IMR-90 (cell line): ENCODE measurements around the gene GRB10. TPM values are rescaled to one million over a fixed set of nuclear protein-coding genes. Genes with fewer than 3 reads are reported as not detected.

Source experiments
- ATAC-seq: fragments of 200-7000 bp; cut with Tn5 transposase; 2 replicates; pipeline ENCODE4 v1.9.1; 2020; ENCODE audit warnings: low read depth, mild to moderate bottlenecking, moderate library complexity
- BruUV-seq: library from RNA; stranded (reverse); fragments of 400-500 nt; replicated peaks from 2 replicates; lab custom pipeline; 2021; lab: Mats Ljungman, UMichigan
- CTCF ChIA-PET: fragments of 300-600 bp; formaldehyde crosslinking; extraction: SDS; loops from one replicate; lab custom pipeline; 2021; ENCODE audit warnings: antibody characterized with exemption; lab: Yijun Ruan, JAX
- POLR2A ChIA-PET: fragments of 300-600 bp; sonication (Branson Sonifier 250); formaldehyde crosslinking; loops from one replicate; lab custom pipeline; 2022; ENCODE audit warnings: antibody characterized with exemption; ENCODE audit not compliant: unreplicated experiment; lab: Charles Lee
- DNase-seq: peaks from one replicate; pipeline ENCODE4 v3.0.0; 2013
- H2AFZ ChIP-seq: replicated peaks from 2 replicates; pipeline ENCODE3; 2013; ENCODE audit warnings: low read length, mild to moderate bottlenecking; ENCODE audit not compliant: poor library complexity
- H2AK5ac ChIP-seq: 2 replicates; pipeline ENCODE4 v1.6.1; 2013; ENCODE audit warnings: low read depth, low read length, inconsistent platforms
- H2AK9ac ChIP-seq: replicated peaks from 2 replicates; pipeline ENCODE3; 2013; ENCODE audit warnings: mild to moderate bottlenecking, low read depth, low read length, moderate library complexity; ENCODE audit not compliant: poor library complexity
- H2BK120ac ChIP-seq: 2 replicates; pipeline ENCODE4 v1.6.1; 2013; ENCODE audit warnings: low read depth, low read length, inconsistent platforms
- H2BK15ac ChIP-seq: 3 replicates; pipeline ENCODE4 v1.6.1; 2013; ENCODE audit warnings: low read depth, low read length, inconsistent platforms
- H2BK20ac ChIP-seq: 2 replicates; pipeline ENCODE4 v1.6.1; 2013; ENCODE audit warnings: low read depth, mild to moderate bottlenecking, inconsistent platforms, low read length, moderate library complexity
- H2BK5ac ChIP-seq: 2 replicates; pipeline ENCODE4 v1.6.1; 2013; ENCODE audit warnings: mild to moderate bottlenecking, low read depth, low read length, inconsistent platforms; ENCODE audit not compliant: poor library complexity, severe bottlenecking
- H3K14ac ChIP-seq: replicated peaks from 2 replicates; pipeline ENCODE4 v1.6.1; 2013; ENCODE audit warnings: low read depth, low read length, inconsistent platforms
- H3K18ac ChIP-seq: 2 replicates; pipeline ENCODE4 v1.6.1; 2013; ENCODE audit warnings: low read depth, low read length, control low read depth
- H3K23ac ChIP-seq: 2 replicates; pipeline ENCODE4 v1.6.1; 2013; ENCODE audit warnings: low read depth, low read length, inconsistent platforms
- H3K27ac ChIP-seq: 2 replicates; pipeline ENCODE4 v1.5.1; 2013; ENCODE audit warnings: mild to moderate bottlenecking, control low read depth, low read length; ENCODE audit not compliant: insufficient read depth
- H3K27me3 ChIP-seq: 2 replicates; pipeline ENCODE4 v1.6.1; 2013; ENCODE audit warnings: low read length; ENCODE audit not compliant: control insufficient read depth, insufficient read depth
- H3K36me3 ChIP-seq: 2 replicates; pipeline ENCODE4 v1.6.1; 2013; ENCODE audit warnings: low read length, mixed read lengths; ENCODE audit not compliant: control insufficient read depth, insufficient read depth
- H3K4ac ChIP-seq: 2 replicates; pipeline ENCODE4 v1.6.1; 2013; ENCODE audit warnings: low read depth, low read length, inconsistent platforms
- H3K4me1 ChIP-seq: 2 replicates; pipeline ENCODE4 v1.6.1; 2013; ENCODE audit warnings: low read length, mixed read lengths; ENCODE audit not compliant: control insufficient read depth, insufficient read depth
- H3K4me2 ChIP-seq: 2 replicates; pipeline ENCODE4 v1.6.1; 2013; ENCODE audit warnings: low read depth, mild to moderate bottlenecking, control low read depth, low read length, moderate library complexity
- H3K4me3 ChIP-seq: 2 replicates; pipeline ENCODE4 v1.5.1; 2013; ENCODE audit warnings: low read depth, mild to moderate bottlenecking, control low read depth, low read length, moderate library complexity; ENCODE audit not compliant: insufficient read depth
- H3K56ac ChIP-seq: 2 replicates; pipeline ENCODE4 v1.6.1; 2013; ENCODE audit warnings: low read length, inconsistent platforms; ENCODE audit not compliant: insufficient read depth; ENCODE audit errors: extremely low read depth
- H3K79me1 ChIP-seq, 2 experiments: 2 replicates each; pipeline ENCODE4 v1.6.1; 2013; ENCODE audit warnings: low read length in 2 of 2, inconsistent platforms in 1 of 2, low read depth in 1 of 2
- H3K9ac ChIP-seq: 2 replicates; pipeline ENCODE4 v1.6.1; 2013; ENCODE audit warnings: low read depth, low read length, control low read depth
- H3K9me1 ChIP-seq: 2 replicates; pipeline ENCODE4 v1.6.1; 2013; ENCODE audit warnings: low read length, inconsistent platforms; ENCODE audit not compliant: insufficient read depth
- H3K9me3 ChIP-seq: 2 replicates; pipeline ENCODE4 v1.6.1; 2013; ENCODE audit warnings: low read length; ENCODE audit not compliant: control insufficient read depth, insufficient read depth
- H4K20me1 ChIP-seq: 2 replicates; pipeline ENCODE4 v1.6.1; 2013; ENCODE audit warnings: low read length, inconsistent platforms; ENCODE audit not compliant: insufficient read depth
- H4K5ac ChIP-seq: 2 replicates; pipeline ENCODE4 v1.6.1; 2013; ENCODE audit warnings: mild to moderate bottlenecking, low read depth, low read length, control low read depth
- H4K8ac ChIP-seq, 2 experiments: 2 replicates each; pipeline ENCODE4 v1.6.1; 2013; ENCODE audit warnings: low read depth in 2 of 2, low read length in 2 of 2, control low read depth in 1 of 2, inconsistent platforms in 1 of 2
- H4K91ac ChIP-seq: 2 replicates; pipeline ENCODE4 v1.6.1; 2013; ENCODE audit warnings: low read depth, low read length, inconsistent platforms; ENCODE audit not compliant: insufficient read depth
- ELK1 ChIP-seq: fragments of 150-350 bp; IDR thresholded peaks from 2 replicates; pipeline ENCODE4 v1.6.1; 2016; ENCODE audit warnings: low read depth, mild to moderate bottlenecking, low read length, moderate library complexity, borderline replicate concordance
- MXI1 ChIP-seq: IDR thresholded peaks from 2 replicates; pipeline ENCODE4 v1.6.1; 2012; ENCODE audit warnings: low read depth, mild to moderate bottlenecking, low read length, moderate library complexity, borderline replicate concordance
- NFE2L2 ChIP-seq: fragments of 150-350 bp; IDR thresholded peaks from 2 replicates; pipeline ENCODE4 v1.6.1; 2016; ENCODE audit warnings: low read depth, mild to moderate bottlenecking, low read length
- POLR2A ChIP-seq: IDR thresholded peaks from 2 replicates; pipeline ENCODE4 v1.6.1; 2012; ENCODE audit warnings: mild to moderate bottlenecking, low read depth, low read length
- RCOR1 ChIP-seq: IDR thresholded peaks from 2 replicates; pipeline ENCODE4 v1.6.1; 2012; ENCODE audit warnings: mild to moderate bottlenecking, low read length, improper control_type of control experiment; ENCODE audit not compliant: insufficient replicate concordance
- USF2 ChIP-seq: fragments of 150-350 bp; IDR thresholded peaks from 2 replicates; pipeline ENCODE4 v1.6.1; 2017; ENCODE audit warnings: mild to moderate bottlenecking, antibody characterized with exemption, low read length, low read depth
- WGBS, 2 experiments: methylation state at CpG; one replicate each; pipeline versions ENCODE4 v1.1.5 to v1.1.7; 2013; ENCODE audit warnings: missing lambda C conversion rate in 2 of 2; ENCODE audit not compliant: insufficient read length in 1 of 2; ENCODE audit errors: extremely low coverage in 2 of 2; 5-methylcytosine and 5-hydroxymethylcytosine counted together
- dilution Hi-C: fragments of 300-500 bp; cut with HindIII; formaldehyde crosslinking; loops from one replicate; pipeline ENCODE4 v1.14.3; 2018; ENCODE audit warnings: low sequenced_read_pairs; ENCODE audit not compliant: unreplicated experiment
- in situ Hi-C: fragments of 300-500 bp; cut with MboI; formaldehyde crosslinking; loops from 3 replicates; pipeline ENCODE4 v1.14.3; 2019; ENCODE audit warnings: low sequenced_read_pairs, inconsistent platforms, mixed read lengths
- intact Hi-C: fragments of 100-400 bp; cut with micrococcal nuclease; formaldehyde crosslinking; loops from 2 replicates; pipeline ENCODE4 v1.10.0; 2022
- polyA plus RNA-seq, 3 experiments: library from polyadenylated mRNA; depleted of rRNA; stranded (reverse); fragments of >200 nt; gene quantifications; 2 replicates each; pipeline ENCODE4 v1.2.3, GENCODE V29; 2012; ENCODE audit warnings: low replicate concordance in 1 of 3
- total RNA-seq: library from RNA; depleted of rRNA; stranded (reverse); fragments of >200 nt; gene quantifications from 2 replicates; pipeline ENCODE4 v1.2.3, GENCODE V29; 2012

The GRB10 gene
- total and polyA plus RNA-seq, 2 of the 4 experiments (the other 2 are of a cell fraction): 6.3 to 15.1 TPM

GRCh38 chr7:50612704-50613103 lies 170.0 kb downstream of the GRB10 start:
- H3K14ac ChIP-seq: no peak overlapping the region
- peak overlapping the region; percentile 9 for H2AK9ac ChIP-seq
- no peak overlapping the region for H2AFZ ChIP-seq
- dilution Hi-C loops (no loop called here), intact Hi-C loops (no loop called here), in situ Hi-C loops (no loop called here)
- H3K9me3 ChIP-seq: no peaks in the 10 kb centered on the region
- no peaks in the 10 kb centered on the region for H4K20me1 ChIP-seq
- POLR2A ChIA-PET: no interaction called here
- H3K79me1 ChIP-seq: no peaks in the 10 kb centered on the region
- no peak overlapping the region for H2BK5ac ChIP-seq
- no peak overlapping the region for H2BK15ac ChIP-seq
- H3K4me2 ChIP-seq: no peak overlapping the region
- ATAC-seq (no peak), DNase-seq (no peak)
- WGBS, 2 experiments: no CpG with 5 or more reads among the region's 5 CpGs
- peaks cover 29% of the 10 kb centered on the region for H3K36me3 ChIP-seq
- TF ChIP-seq NFE2L2 (no peak), USF2 (no peak), RCOR1 (no peak), MXI1 (no peak), POLR2A (no peak), ELK1 (no peak)
- no peaks in the 10 kb centered on the region; the same call in 1 of the 2 replicates for H3K9me1 ChIP-seq
- H3K4me3 ChIP-seq: no peak overlapping the region
- no peak overlapping the region for H3K4ac ChIP-seq
- no peak overlapping the region for H2BK120ac ChIP-seq
- H3K27me3 ChIP-seq: no peaks in the 10 kb centered on the region
- H3K56ac ChIP-seq: no peak overlapping the region
- H3K9ac ChIP-seq: no peak overlapping the region
- H3K18ac ChIP-seq: no peak overlapping the region
- H3K4me1 ChIP-seq: no peaks in the 10 kb centered on the region
- BruUV-seq: no TSS peak
- H4K5ac ChIP-seq: no peak overlapping the region
- CTCF ChIA-PET: no interaction called here
- no peak overlapping the region for H2BK20ac ChIP-seq
- no peak overlapping the region for H3K23ac ChIP-seq
- no peak overlapping the region for H4K91ac ChIP-seq
- no peak overlapping the region for H3K27ac ChIP-seq
- no peak overlapping the region for H2AK5ac ChIP-seq
- H4K8ac ChIP-seq: no peak overlapping the region
